GM12875 (cell line): ENCODE data around the gene GSC2.

ENCODE experiments used
- H3K4me3 ChIP-seq: one replicate; pipeline ENCODE4 v1.5.1; 2011; ENCODE audit warnings: low read depth, low read length, control low read depth
- CTCF ChIP-seq: IDR thresholded peaks from 2 replicates; pipeline ENCODE4 v1.5.1; 2011; ENCODE audit warnings: low read depth, mild to moderate bottlenecking, control low read depth, inconsistent platforms, low read length, moderate library complexity, borderline replicate concordance; ENCODE audit not compliant: insufficient read depth

Gene GSC2

GRCh38 chr22:19125011-19125410 is 25.1 kb downstream of the GSC2 start:
- no peak overlapping the region for H3K4me3 ChIP-seq
- no peak for TF ChIP-seq CTCF

GRCh38 chr22:19124377-19124776 is 25.7 kb downstream of the GSC2 start:
- no peak for TF ChIP-seq CTCF

GRCh38 chr22:19123936-19124335 is 26.2 kb downstream of the GSC2 start:
- TF ChIP-seq CTCF: no peak
- no peak overlapping the region for H3K4me3 ChIP-seq

More at GRCh38 chr22:19124377-19124776, 25.7 kb downstream of the GSC2 start:
- H3K4me3 ChIP-seq: no peak overlapping the region

- H3K4me3 ChIP-seq: peak overlapping the region; percentile 43
- no peak for TF ChIP-seq CTCF
These were observed 27.2 kb downstream of the GSC2 start for GRCh38 chr22:19122752-19123492.

- H3K4me3 ChIP-seq: peak within 1 kb of the TSS; percentile 91
- TF ChIP-seq CTCF: no peak
These were observed 27.8 kb downstream of the GSC2 start, which contains the start of gene DGCR2 for GRCh38 chr22:19122143-19122751. DGCR2 (minus strand) TSS chr22:19122412; CDS start chr22:19122206, 206 bp downstream.

- H3K4me3 ChIP-seq: peak overlapping the region; percentile 91
- TF ChIP-seq CTCF: no peak
These were observed 28.4 kb downstream of the GSC2 start for GRCh38 chr22:19121631-19122142.
